ENCODE measurements around the gene LRP8. TPM values are rescaled to one million over a fixed set of nuclear protein-coding genes. Genes with fewer than 3 reads are reported as not detected.

The LRP8 gene
- total and polyA plus RNA-seq, 9 of the 15 experiments (the other 6 are each of a cell fraction or from before 2014, with no cell fraction given) = 7.1 to 56.1 (median 31.3) TPM

GRCh38 chr1:53277326-53277725, 50.5 kb downstream of the LRP8 start (continued):
- TF ChIP-seq ZMIZ1 (IDR thresholded peaks at IDR 0.05; ENCODE audit: low read depth in 2 of 2, low read length in 2 of 2) (no peak), TCFL5 (CRISPR knock-in tag; conservative IDR thresholded peaks at IDR 0.05) (no peak), ARHGAP35 (IDR thresholded peaks at IDR 0.05; ENCODE audit: partially characterized antibody) (no peak), HDAC1 (IDR thresholded peaks at IDR 0.05) (no peak), ZBTB40 (IDR thresholded peaks at IDR 0.05) (no peak), ZBTB40 (CRISPR knock-in tag; IDR thresholded peaks at IDR 0.05) (no peak)

Measured in K562 (cell line).